HepG2 (cell line): Measurements from ENCODE around the gene ZCCHC8. TPM values are rescaled to one million over a fixed set of nuclear protein-coding genes. Genes with fewer than 3 reads are reported as not detected.

Experiments
- ATAC-seq: fragments of 200-7000 bp; cut with Tn5 transposase; 3 replicates; pipeline ENCODE4 v1.9.1; 2020; ENCODE audit warnings: mild to moderate bottlenecking, moderate library complexity
- BruUV-seq: library from RNA; stranded (reverse); fragments of 400-500 nt; replicated peaks from 2 replicates; lab custom pipeline; 2021; lab: Mats Ljungman, UMichigan
- CTCF ChIA-PET: fragments of 300-600 bp; formaldehyde crosslinking; extraction: SDS; loops from one replicate; lab custom pipeline; 2021; ENCODE audit warnings: low total read pairs, inconsistent platforms, low intra/inter-chr PET ratio; lab: Yijun Ruan, JAX
- POLR2A ChIA-PET: fragments of 350-600 bp; sonication (Branson Sonifier 250); formaldehyde crosslinking; loops from one replicate; lab custom pipeline; 2020; ENCODE audit warnings: antibody characterized with exemption, inconsistent platforms; lab: Yijun Ruan, JAX
- DNase-seq: peaks from one replicate; pipeline ENCODE4 v3.0.0-alpha.2; 2015; ENCODE audit warnings: low spot score
- FAIRE-seq: peaks from 3 replicates; lab custom pipeline; 2011; peaks lifted over from hg19 to GRCh38; lab: Jason Lieb, UNC
- H2AFZ ChIP-seq: one replicate; pipeline ENCODE4 v1.6.1; 2011; ENCODE audit warnings: low read length, inconsistent platforms
- H3K27ac ChIP-seq: fragments of 300-600 bp; 3 replicates; pipeline ENCODE4 v1.8.0; 2011; ENCODE audit warnings: mixed run types, mild to moderate bottlenecking, mixed read lengths, low read length, inconsistent platforms; ENCODE audit not compliant: insufficient read depth; ENCODE audit errors: extremely low read length
- H3K27me3 ChIP-seq, 2 experiments: fragments of 200-600 bp in 1 of 2; 2 replicates in 1 of 2; 3 replicates in 1 of 2; pipeline versions ENCODE4 v1.6.0 to v1.8.0; 2011; ENCODE audit warnings: low read length in 2 of 2, mild to moderate bottlenecking in 2 of 2, moderate library complexity in 2 of 2, inconsistent platforms in 1 of 2; ENCODE audit not compliant: insufficient read depth in 2 of 2, control insufficient read depth in 1 of 2
- H3K36me3 ChIP-seq, 2 experiments: fragments of 200-600 bp in 1 of 2; replicated peaks in 1 of 2; 2 replicates in 1 of 2; 3 replicates in 1 of 2; pipeline versions ENCODE4 v1.5.1 to v1.8.0; 2011; ENCODE audit warnings: low read length in 2 of 2, inconsistent platforms in 1 of 2; ENCODE audit not compliant: insufficient read depth in 2 of 2, control insufficient read depth in 1 of 2
- H3K4me1 ChIP-seq: 2 replicates; pipeline ENCODE4 v1.5.1; 2012; ENCODE audit warnings: low read length, inconsistent platforms; ENCODE audit not compliant: insufficient read depth
- H3K4me2 ChIP-seq: 2 replicates; pipeline ENCODE4 v1.6.0; 2011; ENCODE audit warnings: low read depth, low read length, inconsistent platforms
- H3K4me3 ChIP-seq, 3 experiments: fragments of 200-600 bp in 1 of 3; sonication (generic), shearing (Covaris generic) in 1 of 3; replicated peaks in 1 of 3; 2 replicates each; pipeline ENCODE4 v1.5.1; 2011 to 2016; ENCODE audit warnings: low read length in 3 of 3, inconsistent platforms in 2 of 3, low read depth in 2 of 3, mild to moderate bottlenecking in 2 of 3, control low read depth in 1 of 3, mixed read lengths in 1 of 3; ENCODE audit not compliant: insufficient read depth in 1 of 3
- H3K79me2 ChIP-seq: one replicate; pipeline ENCODE4 v1.6.1; 2011; ENCODE audit warnings: low read length, inconsistent platforms; ENCODE audit not compliant: insufficient read depth
- H3K9ac ChIP-seq: 2 replicates; pipeline ENCODE4 v1.6.0; 2011; ENCODE audit warnings: mild to moderate bottlenecking, low read depth, low read length, inconsistent platforms; ENCODE audit not compliant: insufficient read depth
- H3K9me3 ChIP-seq: 2 replicates; pipeline ENCODE4 v1.5.1; 2012; ENCODE audit warnings: mild to moderate bottlenecking, low read length
- H4K20me1 ChIP-seq: 2 replicates; pipeline ENCODE4 v1.6.0; 2011; ENCODE audit warnings: inconsistent platforms, mild to moderate bottlenecking, low read length, moderate library complexity; ENCODE audit not compliant: insufficient read depth
- IRF9 ChIP-seq: sonication (generic); formaldehyde crosslinking; IDR thresholded peaks from 2 replicates; pipeline ENCODE4 v1.8.0; 2022; ENCODE audit warnings: missing genetic modification reagents, mild to moderate bottlenecking, borderline replicate concordance
- MEIS2 ChIP-seq: sonication (generic); formaldehyde crosslinking; IDR thresholded peaks from 2 replicates; pipeline ENCODE4 v1.9.0; 2021; ENCODE audit warnings: mild to moderate bottlenecking, missing genetic modification reagents
- TFE3 ChIP-seq: IDR thresholded peaks from 2 replicates; pipeline ENCODE4 v1.6.1; 2016
- ZBTB33 ChIP-seq: sonication (generic); formaldehyde crosslinking; IDR thresholded peaks from 2 replicates; pipeline ENCODE4 v1.4.0; 2020; ENCODE audit warnings: missing genetic modification reagents
- ZNF451 ChIP-seq: sonication (generic); formaldehyde crosslinking; IDR thresholded peaks from 2 replicates; pipeline ENCODE4 v1.5.0; 2020; ENCODE audit warnings: mild to moderate bottlenecking, missing genetic modification reagents
- ZNF776 ChIP-seq: sonication (generic); formaldehyde crosslinking; IDR thresholded peaks from 2 replicates; pipeline ENCODE4 v1.4.0; 2020; ENCODE audit warnings: mild to moderate bottlenecking, missing genetic modification reagents
- WGBS: methylation state at CpG from one replicate; pipeline ENCODE4 v1.1.6; 2017; ENCODE audit warnings: low lambda C conversion rate; 5-methylcytosine and 5-hydroxymethylcytosine counted together
- in situ Hi-C: cut with HindIII; loops from 2 replicates; pipeline ENCODE4 v1.10.0; 2017; ENCODE audit warnings: low pct_unique_long_range_greater_than_20kb; ENCODE audit not compliant: extremely low pct_ligation_motif_present
- intact Hi-C: fragments of 100-400 bp; cut with micrococcal nuclease; formaldehyde crosslinking; loops from one replicate; pipeline ENCODE4 v1.10.0; 2022; ENCODE audit not compliant: unreplicated experiment
- polyA plus RNA-seq, 8 experiments: library from polyadenylated mRNA; depleted of rRNA in 3 of 8; stranded (reverse) in 7 of 8; unstranded in 1 of 8; fragments of >200 nt; fragmentation: Illumina TruSeq in 4 of 8; extraction: Trizol in 4 of 8; gene quantifications; 2 replicates each; pipeline versions ENCODE4 v1.2.1 to v1.2.3, GENCODE V29; 2011 to 2016; ENCODE audit warnings: low read depth in 4 of 8, missing spikeins in 1 of 8, mixed read lengths in 1 of 8; ENCODE audit not compliant: insufficient read depth in 1 of 8
- total RNA-seq, 5 experiments: library from RNA; depleted of rRNA; stranded (reverse); fragments of >200 nt; fragmentation: Illumina TruSeq; extraction: Trizol; gene quantifications; 2 replicates each; pipeline ENCODE4 v1.2.3, GENCODE V29; 2016; ENCODE audit warnings: low read depth in 1 of 5

ZCCHC8 gene
- total and polyA plus RNA-seq, 2 of the 13 experiments (the other 11 are each of a cell fraction or from before 2014, with no cell fraction given) = 18.6 to 20.9 TPM

GRCh38 chr12:122454250-122454721, 46.4 kb downstream of the ZCCHC8 start (continued):
- TF ChIP-seq IRF9 (CRISPR knock-in tag) (0 out of 2 replicates have a peak, but pooled peaks have one; percentile 36), MEIS2 (CRISPR knock-in tag) (0 out of 2 replicates have a peak, but pooled peaks have one; percentile 28), ZNF776 (CRISPR knock-in tag) (no peak), ZNF451 (CRISPR knock-in tag) (no peak)

- Histone ChIP-seq H4K20me1 (no peaks in the 10 kb centered on the region), H3K4me3 (no peak overlapping the region), H3K79me2 (no peaks in the 10 kb centered on the region), H2AFZ (peak overlapping the region; percentile 24), H3K27ac (no peak overlapping the region), H3K9me3 (no peaks in the 10 kb centered on the region), H3K9ac (no peak overlapping the region), H3K27me3 (no peaks in the 10 kb centered on the region), H3K4me1 (peaks cover 40% of the 10 kb centered on the region), H3K4me2 (no peak overlapping the region), H3K36me3 (no peaks in the 10 kb centered on the region)
- intact Hi-C loops (no loop called here), in situ Hi-C loops (no loop called here)
- ChIA-PET CTCF (no interaction called here), POLR2A (no interaction called here)
- 76% methylated on average over 11 of the region's 11 CpGs for WGBS
- no TSS peak for BruUV-seq
- TF ChIP-seq TFE3 (CRISPR knock-in tag) = no peak
- 0 out of 2 replicates have a peak, but pooled peaks have one; percentile 27 for TF ChIP-seq ZBTB33
- FAIRE-seq (no peak), DNase-seq (no peak), ATAC-seq (no peak)
These were observed 47.9 kb downstream of the ZCCHC8 start for GRCh38 chr12:122452701-122453285.
